Measurements from ENCODE around the gene VGLL2.

Gene VGLL2

DNA sequence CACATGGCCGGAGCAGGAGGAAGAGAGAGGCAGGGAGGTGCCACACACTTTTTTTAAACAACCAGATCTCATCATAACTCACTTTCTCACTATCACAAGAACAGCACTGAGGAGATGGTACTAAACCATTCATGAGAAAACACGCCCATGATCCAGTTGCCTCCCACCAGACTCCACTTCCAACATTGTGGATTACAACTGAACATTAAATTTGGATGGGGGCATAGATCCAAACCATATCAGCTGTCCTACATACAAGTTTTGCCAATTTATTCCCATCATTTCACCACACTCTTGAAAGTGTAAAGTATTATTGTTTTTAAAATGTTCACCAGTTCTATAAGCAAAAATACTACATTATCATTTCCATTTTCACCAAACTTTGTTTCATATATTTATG, 33.9 kb upstream of the VGLL2 start:
- TF ChIP-seq, protein P1, sequence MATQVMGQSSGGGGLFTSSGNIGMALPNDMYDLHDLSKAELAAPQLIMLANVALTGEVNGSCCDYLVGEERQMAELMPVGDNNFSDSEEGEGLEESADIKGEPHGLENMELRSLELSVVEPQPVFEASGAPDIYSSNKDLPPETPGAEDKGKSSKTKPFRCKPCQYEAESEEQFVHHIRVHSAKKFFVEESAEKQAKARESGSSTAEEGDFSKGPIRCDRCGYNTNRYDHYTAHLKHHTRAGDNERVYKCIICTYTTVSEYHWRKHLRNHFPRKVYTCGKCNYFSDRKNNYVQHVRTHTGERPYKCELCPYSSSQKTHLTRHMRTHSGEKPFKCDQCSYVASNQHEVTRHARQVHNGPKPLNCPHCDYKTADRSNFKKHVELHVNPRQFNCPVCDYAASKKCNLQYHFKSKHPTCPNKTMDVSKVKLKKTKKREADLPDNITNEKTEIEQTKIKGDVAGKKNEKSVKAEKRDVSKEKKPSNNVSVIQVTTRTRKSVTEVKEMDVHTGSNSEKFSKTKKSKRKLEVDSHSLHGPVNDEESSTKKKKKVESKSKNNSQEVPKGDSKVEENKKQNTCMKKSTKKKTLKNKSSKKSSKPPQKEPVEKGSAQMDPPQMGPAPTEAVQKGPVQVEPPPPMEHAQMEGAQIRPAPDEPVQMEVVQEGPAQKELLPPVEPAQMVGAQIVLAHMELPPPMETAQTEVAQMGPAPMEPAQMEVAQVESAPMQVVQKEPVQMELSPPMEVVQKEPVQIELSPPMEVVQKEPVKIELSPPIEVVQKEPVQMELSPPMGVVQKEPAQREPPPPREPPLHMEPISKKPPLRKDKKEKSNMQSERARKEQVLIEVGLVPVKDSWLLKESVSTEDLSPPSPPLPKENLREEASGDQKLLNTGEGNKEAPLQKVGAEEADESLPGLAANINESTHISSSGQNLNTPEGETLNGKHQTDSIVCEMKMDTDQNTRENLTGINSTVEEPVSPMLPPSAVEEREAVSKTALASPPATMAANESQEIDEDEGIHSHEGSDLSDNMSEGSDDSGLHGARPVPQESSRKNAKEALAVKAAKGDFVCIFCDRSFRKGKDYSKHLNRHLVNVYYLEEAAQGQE (IDR thresholded peaks at IDR 0.05; ENCODE audit: low read depth), result no peak
- TF ChIP-seq, protein P2, sequence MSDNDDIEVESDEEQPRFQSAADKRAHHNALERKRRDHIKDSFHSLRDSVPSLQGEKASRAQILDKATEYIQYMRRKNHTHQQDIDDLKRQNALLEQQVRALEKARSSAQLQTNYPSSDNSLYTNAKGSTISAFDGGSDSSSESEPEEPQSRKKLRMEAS (IDR thresholded peaks at IDR 0.05), result no peak
- TF ChIP-seq TEAD4 (IDR thresholded peaks at IDR 0.05) (no peak), FOXM1 (IDR thresholded peaks at IDR 0.05; ENCODE audit: borderline replicate concordance, low read depth) (no peak), EP300 (IDR thresholded peaks at IDR 0.05; ENCODE audit: borderline replicate concordance) (no peak), TAF1 (IDR thresholded peaks at IDR 0.05; ENCODE audit: low read depth) (no peak), CREB1 (IDR thresholded peaks at IDR 0.05; ENCODE audit: low read depth) (no peak), ZBTB7A (IDR thresholded peaks at IDR 0.05; ENCODE audit: low read depth) (no peak), NFIC (IDR thresholded peaks at IDR 0.05) (no peak), CEBPB (IDR thresholded peaks at IDR 0.05) (no peak), TCF12 (IDR thresholded peaks at IDR 0.05; ENCODE audit: low read depth) (no peak), RAD21 (IDR thresholded peaks at IDR 0.05; ENCODE audit: low read depth) (no peak), YY1 (IDR thresholded peaks at IDR 0.05; ENCODE audit: low read depth) (no peak), EGR1 (IDR thresholded peaks at IDR 0.05) (no peak)
- TF ChIP-seq, protein P3, sequence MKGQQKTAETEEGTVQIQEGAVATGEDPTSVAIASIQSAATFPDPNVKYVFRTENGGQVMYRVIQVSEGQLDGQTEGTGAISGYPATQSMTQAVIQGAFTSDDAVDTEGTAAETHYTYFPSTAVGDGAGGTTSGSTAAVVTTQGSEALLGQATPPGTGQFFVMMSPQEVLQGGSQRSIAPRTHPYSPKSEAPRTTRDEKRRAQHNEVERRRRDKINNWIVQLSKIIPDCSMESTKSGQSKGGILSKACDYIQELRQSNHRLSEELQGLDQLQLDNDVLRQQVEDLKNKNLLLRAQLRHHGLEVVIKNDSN (IDR thresholded peaks at IDR 0.05), result no peak

DNA sequence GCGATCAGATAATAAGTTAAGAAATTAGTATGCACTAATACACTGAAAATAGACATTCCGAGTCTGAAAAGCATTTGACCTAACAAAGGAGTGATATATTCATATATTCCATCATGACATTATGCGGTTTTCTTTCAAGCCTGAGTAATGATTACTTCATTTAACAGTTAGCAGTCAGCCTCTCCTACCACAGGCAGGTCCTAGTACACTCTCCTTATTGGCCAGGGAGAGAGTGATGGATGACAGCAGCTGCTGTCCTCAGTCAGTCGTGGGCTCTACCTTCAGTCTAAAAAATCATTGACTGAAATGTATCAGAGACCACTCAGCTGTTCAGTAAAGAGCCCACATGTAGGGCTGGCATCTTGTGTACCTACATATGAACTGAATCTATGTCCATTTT, 33.2 kb upstream of the VGLL2 start:
- no peak for TF ChIP-seq YY1 (IDR thresholded peaks at IDR 0.05; ENCODE audit: low read depth)
- TF ChIP-seq, protein P2 (IDR thresholded peaks at IDR 0.05), result no peak
- TF ChIP-seq EP300 (IDR thresholded peaks at IDR 0.05; ENCODE audit: borderline replicate concordance), result no peak
- TF ChIP-seq EGR1 (IDR thresholded peaks at IDR 0.05), result no peak
- TF ChIP-seq TEAD4 (IDR thresholded peaks at IDR 0.05), result no peak
- TF ChIP-seq TCF12 (IDR thresholded peaks at IDR 0.05; ENCODE audit: low read depth), result no peak
- TF ChIP-seq, protein P1 (IDR thresholded peaks at IDR 0.05; ENCODE audit: low read depth), result no peak
- no peak for TF ChIP-seq RAD21 (IDR thresholded peaks at IDR 0.05; ENCODE audit: low read depth)
- no peak for TF ChIP-seq TAF1 (IDR thresholded peaks at IDR 0.05; ENCODE audit: low read depth)
- no peak for TF ChIP-seq FOXM1 (IDR thresholded peaks at IDR 0.05; ENCODE audit: borderline replicate concordance, low read depth)
- TF ChIP-seq CEBPB (IDR thresholded peaks at IDR 0.05), result no peak
- no peak for TF ChIP-seq NFIC (IDR thresholded peaks at IDR 0.05)
- TF ChIP-seq CREB1 (IDR thresholded peaks at IDR 0.05; ENCODE audit: low read depth), result no peak
- TF ChIP-seq, protein P3 (IDR thresholded peaks at IDR 0.05), result no peak
- TF ChIP-seq ZBTB7A (IDR thresholded peaks at IDR 0.05; ENCODE audit: low read depth), result no peak

DNA sequence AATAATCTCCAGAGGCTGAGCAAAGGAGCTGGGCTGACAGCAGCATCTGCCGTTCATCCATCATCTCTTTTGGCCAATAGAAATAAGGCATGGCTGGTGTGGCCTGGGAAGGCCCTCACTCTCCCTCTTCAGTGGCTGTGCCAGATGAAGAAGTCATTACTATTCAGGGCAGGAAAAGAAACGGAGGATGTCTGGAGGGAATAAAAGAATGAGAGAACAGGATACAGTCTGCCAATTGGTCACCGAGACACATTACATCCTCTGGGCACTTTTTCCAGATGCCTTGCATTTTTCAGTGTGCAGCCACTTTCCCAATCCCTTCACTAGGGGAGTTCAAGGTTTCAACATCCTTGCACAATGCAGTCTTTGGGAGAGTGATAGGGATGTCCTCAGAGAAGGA, 32.2 kb upstream of the VGLL2 start:
- TF ChIP-seq EP300 (IDR thresholded peaks at IDR 0.05; ENCODE audit: borderline replicate concordance), result no peak
- TF ChIP-seq RAD21 (IDR thresholded peaks at IDR 0.05; ENCODE audit: low read depth), result no peak
- TF ChIP-seq, protein P2 (IDR thresholded peaks at IDR 0.05), result no peak
- no peak for TF ChIP-seq NFIC (IDR thresholded peaks at IDR 0.05)
- TF ChIP-seq TEAD4 (IDR thresholded peaks at IDR 0.05), result no peak
- no peak for TF ChIP-seq TAF1 (IDR thresholded peaks at IDR 0.05; ENCODE audit: low read depth)
- no peak for TF ChIP-seq TCF12 (IDR thresholded peaks at IDR 0.05; ENCODE audit: low read depth)
- no peak for TF ChIP-seq YY1 (IDR thresholded peaks at IDR 0.05; ENCODE audit: low read depth)
- TF ChIP-seq, protein P3 (IDR thresholded peaks at IDR 0.05), result no peak
- TF ChIP-seq ZBTB7A (IDR thresholded peaks at IDR 0.05; ENCODE audit: low read depth), result no peak
- no peak for TF ChIP-seq FOXM1 (IDR thresholded peaks at IDR 0.05; ENCODE audit: borderline replicate concordance, low read depth)
- TF ChIP-seq, protein P1 (IDR thresholded peaks at IDR 0.05; ENCODE audit: low read depth), result no peak
- TF ChIP-seq EGR1 (IDR thresholded peaks at IDR 0.05), result no peak
- TF ChIP-seq CREB1 (IDR thresholded peaks at IDR 0.05; ENCODE audit: low read depth), result no peak

Data from Ishikawa (cell line).